Measurements from ENCODE around the gene SMOC2. TPM values are rescaled to one million over a fixed set of nuclear protein-coding genes. Genes with fewer than 3 reads are reported as not detected.

The SMOC2 gene
- total RNA-seq, 1 experiment from 2014 or later: 0.42 TPM

DNA sequence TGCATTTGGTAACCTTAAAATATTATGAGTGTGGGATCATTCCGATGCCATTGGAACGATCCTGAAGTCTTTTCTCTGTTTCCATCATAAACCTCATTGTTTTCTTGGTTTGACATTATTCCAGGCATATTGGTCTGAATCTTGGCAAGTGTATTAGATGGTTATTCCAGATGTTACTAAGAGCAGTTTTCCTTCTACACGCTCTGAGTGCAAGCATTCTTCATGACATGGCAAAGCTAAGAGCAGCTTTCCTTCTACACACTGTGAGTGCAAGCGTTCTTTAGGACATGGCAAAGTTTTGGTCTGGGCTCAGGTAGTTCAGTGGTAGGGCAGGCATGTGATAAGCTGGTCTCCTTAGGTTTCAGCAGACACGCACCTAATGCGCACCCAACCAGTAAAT is 53.0 kb downstream of the SMOC2 start:
- no TSS peak for BruUV-seq (replicated peaks)
- H3K9me2 ChIP-seq (ENCODE audit: insufficient read depth): no peaks in the 10 kb centered on the region
- H3K27ac ChIP-seq (ENCODE audit: low read depth, low read length): no peak overlapping the region
- no peak overlapping the region for H2AFZ ChIP-seq (ENCODE audit: low read depth, low read length, poor library complexity, severe bottlenecking)
- ChIA-PET CTCF (no interaction called here), RAD21 (ENCODE audit: low non-redundant PET in 1 of 2, low total read pairs in 2 of 2, uncharacterized antibody in 2 of 2, unreplicated experiment in 2 of 2) (no interaction called here), POLR2A (no interaction called here)
- H3K4me1 ChIP-seq (ENCODE audit: control insufficient read depth in 1 of 2, insufficient read depth in 2 of 2, low read length in 2 of 2): no peaks in the 10 kb centered on the region
- H3K9ac ChIP-seq (ENCODE audit: low read length): no peak overlapping the region
- no peak for DNase-seq (ENCODE audit: low read depth, low spot score)
- TF ChIP-seq ZNF274 (IDR thresholded peaks at IDR 0.05; ENCODE audit: low read depth, low read length) (no peak), EGR1 (IDR thresholded peaks at IDR 0.05; ENCODE audit: low read depth) (no peak), YY1 (IDR thresholded peaks at IDR 0.05; ENCODE audit: extremely low read depth, insufficient replicate concordance, low read depth, low read length) (no peak), EZH2 (IDR thresholded peaks at IDR 0.05) (no peak), MAX (IDR thresholded peaks at IDR 0.05) (no peak), SIN3A (IDR thresholded peaks at IDR 0.05; ENCODE audit: low read depth) (no peak), CEBPB (IDR thresholded peaks at IDR 0.05; ENCODE audit: low read depth) (no peak), POLR2AphosphoS5 (IDR thresholded peaks at IDR 0.05; ENCODE audit: low read depth, low read length) (no peak), CBX3 (IDR thresholded peaks at IDR 0.05; ENCODE audit: low read depth) (no peak)
- H3K4me2 ChIP-seq (ENCODE audit: low read length): no peak overlapping the region
- no peaks in the 10 kb centered on the region for H3K9me3 ChIP-seq (ENCODE audit: control insufficient read depth in 1 of 2, insufficient read depth in 1 of 2, low read depth in 1 of 2, low read length in 2 of 2)
- ATAC-seq: no peak
- no peaks in the 10 kb centered on the region for H3K79me2 ChIP-seq (ENCODE audit: insufficient read depth, low read length)
- H3K36me3 ChIP-seq (ENCODE audit: control insufficient read depth in 1 of 2, insufficient read depth in 2 of 2, low read length in 2 of 2): no peaks in the 10 kb centered on the region
- no peaks in the 10 kb centered on the region for H4K20me1 ChIP-seq (ENCODE audit: insufficient read depth)
- H3K4me3 ChIP-seq (replicated peaks in 1 of 2; ENCODE audit: low read depth in 1 of 2, low read length in 2 of 2): no peak overlapping the region
- intact Hi-C loops (cut with micrococcal nuclease): no loop called here
- peaks cover 11% of the 10 kb centered on the region; the same call in 1 of the 2 replicates for H3K27me3 ChIP-seq (ENCODE audit: insufficient read depth, low read length)

GRCh38 chr6:168494726-168495125 is 53.7 kb downstream of the SMOC2 start:
- Histone ChIP-seq H3K27ac (ENCODE audit: low read depth, low read length) (no peak overlapping the region), H2AFZ (ENCODE audit: low read depth, low read length, poor library complexity, severe bottlenecking) (no peak overlapping the region), H3K79me2 (ENCODE audit: insufficient read depth, low read length) (no peaks in the 10 kb centered on the region), H3K27me3 (ENCODE audit: insufficient read depth, low read length) (peaks cover 11% of the 10 kb centered on the region; the same call in 1 of the 2 replicates), H3K9me3 (ENCODE audit: control insufficient read depth in 1 of 2, insufficient read depth in 1 of 2, low read depth in 1 of 2, low read length in 2 of 2) (no peaks in the 10 kb centered on the region), H3K36me3 (ENCODE audit: control insufficient read depth in 1 of 2, insufficient read depth in 2 of 2, low read length in 2 of 2) (no peaks in the 10 kb centered on the region), H3K9ac (ENCODE audit: low read length) (no peak overlapping the region), H3K4me3 (replicated peaks in 1 of 2; ENCODE audit: low read depth in 1 of 2, low read length in 2 of 2) (no peak overlapping the region), H3K4me2 (ENCODE audit: low read length) (no peak overlapping the region), H4K20me1 (ENCODE audit: insufficient read depth) (no peaks in the 10 kb centered on the region), H3K9me2 (ENCODE audit: insufficient read depth) (no peaks in the 10 kb centered on the region), H3K4me1 (ENCODE audit: control insufficient read depth in 1 of 2, insufficient read depth in 2 of 2, low read length in 2 of 2) (no peaks in the 10 kb centered on the region)
- ChIA-PET RAD21 (ENCODE audit: low non-redundant PET in 1 of 2, low total read pairs in 2 of 2, uncharacterized antibody in 2 of 2, unreplicated experiment in 2 of 2) (no interaction called here), POLR2A (no interaction called here), CTCF (no interaction called here)
- intact Hi-C loops (cut with micrococcal nuclease): no loop called here
- ATAC-seq (no peak), DNase-seq (ENCODE audit: low read depth, low spot score) (no peak)
- BruUV-seq (replicated peaks): no TSS peak
- TF ChIP-seq EGR1 (IDR thresholded peaks at IDR 0.05; ENCODE audit: low read depth) (no peak), RAD21 (IDR thresholded peaks at IDR 0.05; ENCODE audit: low read depth) (no peak), POLR2AphosphoS5 (IDR thresholded peaks at IDR 0.05; ENCODE audit: low read depth, low read length) (no peak), ATF3 (IDR thresholded peaks at IDR 0.05) (no peak), TCF7L2 (IDR thresholded peaks at IDR 0.05; ENCODE audit: borderline replicate concordance, extremely low read depth, insufficient read depth, insufficient read length) (no peak), ZFX (IDR thresholded peaks at IDR 0.05) (no peak), SRF (IDR thresholded peaks at IDR 0.05; ENCODE audit: low read depth) (no peak), ZNF274 (IDR thresholded peaks at IDR 0.05; ENCODE audit: low read depth, low read length) (no peak), POLR2A (IDR thresholded peaks at IDR 0.05; ENCODE audit: borderline replicate concordance, extremely low read depth, insufficient read depth, insufficient read length) (no peak), CEBPB (IDR thresholded peaks at IDR 0.05; ENCODE audit: low read depth) (no peak), SP1 (IDR thresholded peaks at IDR 0.05; ENCODE audit: low read depth) (no peak), YY1 (IDR thresholded peaks at IDR 0.05; ENCODE audit: extremely low read depth, insufficient replicate concordance, low read depth, low read length) (no peak), JUND (IDR thresholded peaks at IDR 0.05) (no peak)
- TF ChIP-seq, protein P1, sequence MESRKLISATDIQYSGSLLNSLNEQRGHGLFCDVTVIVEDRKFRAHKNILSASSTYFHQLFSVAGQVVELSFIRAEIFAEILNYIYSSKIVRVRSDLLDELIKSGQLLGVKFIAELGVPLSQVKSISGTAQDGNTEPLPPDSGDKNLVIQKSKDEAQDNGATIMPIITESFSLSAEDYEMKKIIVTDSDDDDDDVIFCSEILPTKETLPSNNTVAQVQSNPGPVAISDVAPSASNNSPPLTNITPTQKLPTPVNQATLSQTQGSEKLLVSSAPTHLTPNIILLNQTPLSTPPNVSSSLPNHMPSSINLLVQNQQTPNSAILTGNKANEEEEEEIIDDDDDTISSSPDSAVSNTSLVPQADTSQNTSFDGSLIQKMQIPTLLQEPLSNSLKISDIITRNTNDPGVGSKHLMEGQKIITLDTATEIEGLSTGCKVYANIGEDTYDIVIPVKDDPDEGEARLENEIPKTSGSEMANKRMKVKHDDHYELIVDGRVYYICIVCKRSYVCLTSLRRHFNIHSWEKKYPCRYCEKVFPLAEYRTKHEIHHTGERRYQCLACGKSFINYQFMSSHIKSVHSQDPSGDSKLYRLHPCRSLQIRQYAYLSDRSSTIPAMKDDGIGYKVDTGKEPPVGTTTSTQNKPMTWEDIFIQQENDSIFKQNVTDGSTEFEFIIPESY (IDR thresholded peaks at IDR 0.05; ENCODE audit: extremely low read depth, insufficient replicate concordance, low read length): no peak
